GM19328 (cell line): ENCODE results near the gene UFSP2.

Source experiments
- ATAC-seq: cut with Tn5 transposase; IDR thresholded peaks from one replicate; pipeline ENCODE4 v1.9.1; 2021; ENCODE audit warnings: mild to moderate bottlenecking, moderate library complexity; ENCODE audit not compliant: unreplicated experiment

Gene UFSP2

DNA sequence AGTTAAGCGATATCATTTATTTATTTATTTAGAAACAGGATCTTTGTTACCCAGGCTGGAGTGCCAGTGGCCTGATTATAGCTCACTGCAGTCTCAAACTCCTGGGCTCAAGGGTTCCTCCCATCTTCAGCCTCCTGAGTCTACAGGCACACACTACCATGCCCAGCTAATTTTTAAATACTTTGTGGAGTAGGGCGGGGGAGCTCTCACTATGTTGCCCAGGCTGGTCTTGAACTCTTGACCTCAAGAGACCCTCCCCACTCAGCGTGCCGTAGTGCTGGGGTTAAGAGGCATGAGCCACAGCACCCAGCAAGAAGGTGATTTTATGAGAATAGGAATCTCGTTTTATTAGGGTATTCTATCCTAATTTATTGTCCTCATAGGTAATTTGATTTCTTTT lies 3.9 kb upstream of the UFSP2 start:
- no peak for ATAC-seq

GRCh38 chr4:185426960-185427688 lies 1.4 kb upstream of the UFSP2 start:
- no peak for ATAC-seq

DNA sequence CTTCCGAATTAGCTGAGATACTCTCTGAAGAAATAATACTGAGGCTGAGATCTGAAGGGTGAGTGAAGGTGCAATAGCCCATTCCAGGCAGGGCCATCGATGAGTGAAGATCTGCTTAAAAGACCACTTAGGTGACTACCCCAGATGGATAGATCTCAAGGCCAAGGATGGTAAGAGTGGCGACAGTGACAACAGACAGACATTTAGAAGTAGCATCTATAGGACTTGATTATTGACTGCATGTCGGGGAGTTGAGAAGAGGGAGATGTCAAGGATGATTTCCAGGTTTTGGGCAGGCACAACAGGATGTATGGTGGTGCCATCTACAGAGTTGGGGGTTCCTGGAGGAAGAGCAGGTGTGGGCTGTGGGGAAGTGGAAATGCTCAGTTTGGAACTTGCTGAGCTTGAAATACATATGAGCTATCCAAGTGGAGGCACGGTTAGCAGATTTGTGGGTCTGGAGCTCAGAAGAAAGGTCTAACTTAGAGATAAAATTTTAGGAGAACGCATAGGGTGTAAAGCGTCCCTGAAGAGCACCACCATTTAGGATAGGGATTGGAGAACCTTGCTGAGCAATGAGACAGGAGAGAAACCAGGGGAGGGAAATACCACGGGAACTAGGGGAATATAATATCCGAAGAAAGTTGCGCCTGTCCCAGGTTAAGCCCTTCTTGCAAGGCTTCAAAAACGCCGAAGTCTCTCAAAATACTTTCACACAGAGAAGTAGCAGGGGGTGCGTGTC lies 688 bp downstream of the UFSP2 start:
- no peak for ATAC-seq

- ATAC-seq = no peak
These were observed 4.2 kb downstream of the UFSP2 start for GRCh38 chr4:185421366-185422124.

DNA sequence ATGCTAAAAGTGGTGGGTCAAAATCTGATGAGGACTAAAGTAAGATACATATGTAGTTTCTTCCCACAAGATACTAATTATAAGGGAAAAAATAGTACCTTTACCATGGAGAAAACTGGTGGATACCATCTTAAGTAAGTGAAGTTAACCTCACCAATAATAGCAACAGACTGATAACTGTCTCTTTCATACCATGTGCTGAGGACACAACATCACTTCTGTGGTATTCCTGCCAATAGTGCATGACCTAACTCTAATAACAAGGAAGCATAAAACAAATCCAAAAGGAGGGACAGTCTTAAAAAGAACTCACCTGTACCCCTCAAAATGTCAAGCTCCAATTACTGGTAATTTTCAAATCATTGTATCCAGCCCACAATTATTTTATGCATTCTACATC lies 8.8 kb downstream of the UFSP2 start:
- no peak for ATAC-seq

DNA sequence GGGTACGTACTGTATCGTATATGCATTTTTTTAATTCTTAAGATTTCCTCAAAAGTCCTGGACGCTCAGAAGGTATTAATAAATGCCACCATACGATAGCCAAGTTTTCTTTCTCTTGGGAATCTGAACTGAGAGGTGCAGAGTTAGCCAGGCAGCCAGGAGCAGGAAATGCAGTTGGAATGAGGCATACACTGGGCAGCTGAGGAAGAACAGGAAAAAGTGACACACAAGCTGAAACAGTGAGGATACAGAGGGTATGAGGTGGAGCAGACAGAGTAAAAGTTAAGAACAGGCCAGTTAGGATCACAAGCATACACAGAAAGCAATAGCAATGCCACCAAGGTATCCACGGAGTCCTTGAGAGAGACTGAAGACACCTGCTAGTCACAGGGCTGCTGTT lies 13.4 kb downstream of the UFSP2 start:
- ATAC-seq = no peak

- ATAC-seq = no peak
These were observed 13.9 kb downstream of the UFSP2 start for GRCh38 chr4:185411849-185412248.

DNA sequence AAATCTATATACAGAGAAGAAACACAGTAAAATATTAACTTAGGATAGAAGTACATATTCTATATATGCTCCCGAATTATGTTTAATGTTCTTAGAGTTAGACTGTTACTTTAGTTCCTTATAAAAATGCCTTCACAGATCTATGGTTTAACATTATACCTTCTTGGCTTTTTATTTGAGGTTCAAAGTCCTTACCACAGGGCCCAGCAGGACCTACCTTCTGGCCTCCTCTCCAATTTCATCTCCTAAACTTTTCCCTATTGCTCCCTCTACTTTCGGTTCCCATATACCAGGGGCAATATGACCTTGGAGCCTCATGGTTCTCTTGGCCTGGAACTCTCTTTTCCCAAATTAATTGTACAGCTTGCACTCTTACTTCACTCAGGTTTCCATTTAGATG lies 17.3 kb downstream of the UFSP2 start:
- ATAC-seq = no peak

- ATAC-seq = no peak
These were observed 20.3 kb downstream of the UFSP2 start for GRCh38 chr4:185405296-185405999.

- no peak for ATAC-seq
These were observed 21.7 kb downstream of the UFSP2 start for GRCh38 chr4:185404031-185404430.

DNA sequence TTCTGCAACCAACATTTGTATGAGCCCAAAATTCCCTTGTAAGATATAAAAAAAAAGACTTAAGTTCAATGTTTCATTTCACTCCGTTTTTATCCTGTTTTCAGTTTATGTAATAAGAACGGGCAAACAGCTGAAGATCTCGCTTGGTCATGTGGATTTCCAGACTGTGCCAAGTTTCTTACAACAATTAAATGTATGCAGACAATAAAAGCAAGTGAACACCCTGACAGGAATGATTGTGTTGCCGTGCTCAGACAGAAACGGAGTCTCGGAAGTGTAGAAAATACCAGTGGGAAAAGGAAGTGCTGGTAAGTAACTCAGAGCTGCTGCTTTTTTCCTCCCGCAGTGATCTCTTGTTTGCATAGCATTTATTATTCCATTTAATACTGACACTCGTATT lies 26.3 kb downstream of the UFSP2 start:
- ATAC-seq = no peak

DNA sequence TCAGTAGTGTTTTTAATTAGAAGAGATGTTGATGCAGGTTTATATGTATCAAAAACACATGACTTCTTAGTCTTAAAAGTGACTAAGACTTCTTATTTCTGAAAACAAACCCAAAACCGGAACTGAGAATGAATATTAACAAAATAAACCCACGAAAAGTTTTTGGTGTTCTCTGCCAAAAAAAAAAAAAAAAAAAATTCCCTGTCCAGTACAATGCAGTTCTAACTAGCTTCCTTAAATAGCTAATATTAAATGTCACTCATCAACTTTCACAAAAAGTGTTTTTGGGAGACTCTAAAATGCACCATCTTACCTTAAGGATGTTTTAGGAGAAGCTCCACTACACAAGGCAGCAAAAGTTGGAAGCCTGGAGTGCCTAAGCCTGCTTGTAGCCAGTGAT lies 27.1 kb downstream of the UFSP2 start:
- no peak for ATAC-seq

- ATAC-seq = no peak
These were observed 28.9 kb downstream of the UFSP2 start, which contains the start of gene ANKRD37 for GRCh38 chr4:185396724-185397385. ANKRD37 (plus strand) TSS chr4:185396841; CDS start chr4:185396924, 83 bp downstream.

- ATAC-seq = peak; percentile 71
These were observed 29.6 kb downstream of the UFSP2 start for GRCh38 chr4:185395956-185396723.

DNA sequence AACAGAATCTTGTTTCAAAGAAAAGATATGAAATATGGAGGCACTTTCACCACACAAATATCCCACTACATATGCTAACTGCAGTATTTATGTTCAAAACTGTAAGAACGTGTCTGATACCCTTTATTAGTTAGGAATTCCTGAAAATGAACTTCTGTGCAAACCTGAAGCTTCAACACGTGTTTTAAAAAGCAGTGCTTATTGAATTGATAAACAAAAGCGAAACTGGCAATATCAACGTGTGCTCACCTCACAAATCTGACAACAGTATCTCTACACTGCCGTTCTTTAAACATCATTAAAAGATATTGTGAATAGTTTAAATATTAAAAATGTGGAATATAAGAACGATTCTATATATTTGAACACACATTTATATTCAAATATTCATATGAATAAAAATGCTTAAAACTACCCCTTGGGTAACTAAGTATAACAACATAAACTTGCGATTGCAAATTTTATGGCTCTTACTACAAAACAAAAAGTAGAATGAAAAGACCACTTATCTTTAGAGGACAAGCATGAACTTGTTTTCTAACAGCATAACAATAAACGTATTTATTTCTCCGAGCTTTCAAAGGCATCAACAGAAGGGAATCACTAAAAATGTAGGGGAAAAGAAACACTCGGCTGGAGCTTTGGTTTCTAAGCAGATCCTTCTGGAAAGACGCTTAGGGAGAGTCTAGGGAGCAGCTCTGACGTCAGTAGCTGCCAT lies 30.4 kb downstream of the UFSP2 start, which contains the start of gene LRP2BP:
Gene LRP2BP (minus strand): TSS at position 687 of the 718 bp plus-strand sequence. CDS start 17,738 bp downstream, outside the sequence.
- ATAC-seq = no peak

DNA sequence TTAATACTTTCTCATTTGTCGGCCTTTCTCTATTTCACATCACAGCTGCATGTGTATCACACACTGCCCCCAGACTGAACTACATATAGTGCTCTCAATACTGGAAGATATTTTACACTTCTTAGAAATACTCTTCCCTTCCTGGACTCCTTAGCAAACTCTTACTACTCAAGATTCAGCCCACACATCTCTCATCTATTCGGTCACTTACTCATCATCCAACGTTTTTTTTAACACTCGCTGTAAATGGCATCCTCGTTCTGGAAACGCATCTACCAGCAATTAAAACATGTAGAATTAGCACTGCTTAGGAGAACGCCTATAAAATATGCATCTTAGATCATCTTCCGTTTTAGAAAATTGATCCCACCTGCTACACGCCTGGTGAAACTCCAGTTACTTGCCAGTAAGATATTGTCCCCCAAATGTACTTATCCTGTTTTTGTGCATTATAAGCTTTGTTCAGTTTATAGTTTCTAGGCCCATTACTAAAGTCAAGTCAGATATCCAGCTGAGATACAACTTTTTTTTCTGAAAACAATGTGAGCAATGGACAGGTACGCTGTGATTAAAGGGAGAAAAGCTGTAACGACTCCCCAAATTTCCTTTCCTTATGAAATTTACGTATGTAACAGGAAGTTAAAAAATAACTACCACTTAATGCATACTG lies 31.1 kb downstream of the UFSP2 start:
- ATAC-seq = no peak

DNA sequence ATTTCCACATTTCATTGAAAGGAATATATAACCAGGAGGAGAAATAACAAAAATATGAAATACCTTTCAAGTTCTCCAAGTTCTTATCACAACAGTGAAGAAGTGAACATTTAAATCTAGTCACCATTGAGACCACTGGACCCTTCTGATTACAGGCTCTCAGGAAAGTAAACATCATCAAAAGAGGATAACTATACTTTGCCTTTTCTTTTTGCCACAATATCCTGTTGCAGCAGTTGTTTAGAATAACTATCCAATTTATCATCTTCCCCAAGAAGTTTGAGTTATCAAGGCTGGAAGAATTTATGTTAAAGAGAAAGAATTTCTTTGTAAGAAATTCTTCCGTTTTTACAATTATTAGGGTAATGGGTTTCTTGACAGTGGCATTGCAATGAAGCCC lies 33.6 kb downstream of the UFSP2 start:
- no peak for ATAC-seq

GRCh38 chr4:185390941-185391340 lies 34.8 kb downstream of the UFSP2 start:
- no peak for ATAC-seq
